ENCODE results near the gene ANAPC5.

GRCh38 chr12:121355818-121356217, 3.6 kb upstream of the ANAPC5 start:
- TF ChIP-seq, protein P1, sequence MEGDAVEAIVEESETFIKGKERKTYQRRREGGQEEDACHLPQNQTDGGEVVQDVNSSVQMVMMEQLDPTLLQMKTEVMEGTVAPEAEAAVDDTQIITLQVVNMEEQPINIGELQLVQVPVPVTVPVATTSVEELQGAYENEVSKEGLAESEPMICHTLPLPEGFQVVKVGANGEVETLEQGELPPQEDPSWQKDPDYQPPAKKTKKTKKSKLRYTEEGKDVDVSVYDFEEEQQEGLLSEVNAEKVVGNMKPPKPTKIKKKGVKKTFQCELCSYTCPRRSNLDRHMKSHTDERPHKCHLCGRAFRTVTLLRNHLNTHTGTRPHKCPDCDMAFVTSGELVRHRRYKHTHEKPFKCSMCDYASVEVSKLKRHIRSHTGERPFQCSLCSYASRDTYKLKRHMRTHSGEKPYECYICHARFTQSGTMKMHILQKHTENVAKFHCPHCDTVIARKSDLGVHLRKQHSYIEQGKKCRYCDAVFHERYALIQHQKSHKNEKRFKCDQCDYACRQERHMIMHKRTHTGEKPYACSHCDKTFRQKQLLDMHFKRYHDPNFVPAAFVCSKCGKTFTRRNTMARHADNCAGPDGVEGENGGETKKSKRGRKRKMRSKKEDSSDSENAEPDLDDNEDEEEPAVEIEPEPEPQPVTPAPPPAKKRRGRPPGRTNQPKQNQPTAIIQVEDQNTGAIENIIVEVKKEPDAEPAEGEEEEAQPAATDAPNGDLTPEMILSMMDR (IDR thresholded peaks at IDR 0.05; ENCODE audit: low read depth, low read length, poor library complexity, severe bottlenecking), result no peak
- TF ChIP-seq EZH2phosphoT487 (IDR thresholded peaks at IDR 0.05; ENCODE audit: borderline replicate concordance, low read length), result no peak

Measured in DOHH2 (cell line).